Nephron (organoid): ENCODE data around the gene BHMT2.

Experiments used
- H3K27ac Mint-ChIP-seq, 3 experiments: 2 replicates each; pipeline ENCODE4 v1.8.0; 2020; ENCODE audit warnings: mixed read lengths in 3 of 3, mild to moderate bottlenecking in 2 of 3, moderate library complexity in 1 of 3
- H3K27me3 Mint-ChIP-seq: 2 replicates; pipeline ENCODE4 v1.8.0; 2021; ENCODE audit warnings: low read depth, mild to moderate bottlenecking, moderate library complexity, mixed read lengths
- H3K36me3 Mint-ChIP-seq: 2 replicates; pipeline ENCODE4 v1.8.0; 2020; ENCODE audit warnings: low read depth, mixed read lengths
- H3K4me1 Mint-ChIP-seq: 2 replicates; pipeline ENCODE4 v1.8.0; 2020; ENCODE audit warnings: mixed read lengths
- H3K4me3 Mint-ChIP-seq, 3 experiments: 2 replicates each; pipeline ENCODE4 v1.8.0; 2020; ENCODE audit warnings: mild to moderate bottlenecking in 3 of 3, mixed read lengths in 3 of 3, moderate library complexity in 2 of 3
- H3K9me3 Mint-ChIP-seq: 2 replicates; pipeline ENCODE4 v1.8.0; 2020; ENCODE audit warnings: mixed read lengths
- TF ChIP-seq, protein P1 (sequence below), 3 experiments: fragments of 200-600 bp; sonication (generic); IDR thresholded peaks; one replicate each; pipeline ENCODE4 v1.5.0; 2021; ENCODE audit warnings: antibody characterized with exemption in 3 of 3; ENCODE audit not compliant: unreplicated experiment in 3 of 3

BHMT2 gene, protein sequence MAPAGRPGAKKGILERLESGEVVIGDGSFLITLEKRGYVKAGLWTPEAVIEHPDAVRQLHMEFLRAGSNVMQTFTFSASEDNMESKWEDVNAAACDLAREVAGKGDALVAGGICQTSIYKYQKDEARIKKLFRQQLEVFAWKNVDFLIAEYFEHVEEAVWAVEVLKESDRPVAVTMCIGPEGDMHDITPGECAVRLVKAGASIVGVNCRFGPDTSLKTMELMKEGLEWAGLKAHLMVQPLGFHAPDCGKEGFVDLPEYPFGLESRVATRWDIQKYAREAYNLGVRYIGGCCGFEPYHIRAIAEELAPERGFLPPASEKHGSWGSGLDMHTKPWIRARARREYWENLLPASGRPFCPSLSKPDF

DNA sequence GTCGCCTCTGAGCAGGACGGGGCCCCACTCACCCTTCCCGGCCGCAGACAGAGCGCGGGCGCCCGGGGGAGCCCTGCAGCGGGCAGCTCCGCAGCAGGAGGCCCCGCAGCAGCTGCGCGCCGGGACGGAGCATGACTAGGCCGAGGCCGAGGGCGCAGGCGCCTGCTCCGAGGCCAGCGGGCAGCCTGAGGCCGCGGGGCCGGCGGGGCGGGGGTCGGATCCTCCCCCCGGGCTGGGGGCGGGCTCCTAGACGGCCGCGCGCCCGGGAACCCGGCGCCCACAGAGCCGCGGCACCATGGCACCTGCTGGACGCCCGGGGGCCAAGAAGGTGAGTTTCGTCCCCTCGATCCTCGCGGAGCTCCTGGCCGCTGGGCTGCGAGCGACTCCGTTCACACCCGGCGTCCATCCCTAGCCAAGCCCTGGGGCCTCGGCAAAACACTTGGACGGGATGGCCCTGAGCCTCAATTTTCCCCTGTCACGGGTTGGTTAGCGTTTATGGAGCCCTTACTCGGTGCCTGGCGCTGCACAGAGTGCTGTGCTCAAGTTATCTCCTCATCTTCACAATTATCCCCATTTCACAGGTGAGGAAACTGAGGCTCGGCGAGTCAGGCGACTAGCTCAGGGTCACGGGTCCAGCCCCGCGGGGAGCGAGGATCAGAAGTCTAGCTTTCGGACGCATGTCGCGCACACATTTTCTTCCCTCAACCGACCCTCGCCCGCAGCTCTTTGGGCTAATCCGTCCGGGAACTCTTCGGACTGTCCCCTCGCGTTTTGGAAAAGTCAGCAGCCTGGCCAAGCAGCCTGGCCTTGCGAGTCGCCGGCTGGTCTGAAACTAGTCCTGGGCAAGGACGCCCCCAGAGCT is at the start of gene BHMT2, which contains the start of gene DMGDH:
Gene BHMT2, plus strand, starts transcription at position 280 of the 862 bp plus-strand sequence. Its CDS starts 16 bp downstream, at position 296.
Gene DMGDH, minus strand, starts transcription at position 187 of the 862 bp plus-strand sequence. Its CDS starts 54 bp downstream, at position 133.
- Mint-ChIP-seq H3K4me3 (no peak within 1 kb of the TSS), H3K4me1 (no peaks in the 10 kb centered on the region), H3K27ac (no peak within 1 kb of the TSS), H3K9me3 (peaks cover 11% of the 10 kb centered on the region), H3K27me3 (no peaks in the 10 kb centered on the region), H3K36me3 (peaks cover 3% of the 10 kb centered on the region)
- TF ChIP-seq, protein P1, sequence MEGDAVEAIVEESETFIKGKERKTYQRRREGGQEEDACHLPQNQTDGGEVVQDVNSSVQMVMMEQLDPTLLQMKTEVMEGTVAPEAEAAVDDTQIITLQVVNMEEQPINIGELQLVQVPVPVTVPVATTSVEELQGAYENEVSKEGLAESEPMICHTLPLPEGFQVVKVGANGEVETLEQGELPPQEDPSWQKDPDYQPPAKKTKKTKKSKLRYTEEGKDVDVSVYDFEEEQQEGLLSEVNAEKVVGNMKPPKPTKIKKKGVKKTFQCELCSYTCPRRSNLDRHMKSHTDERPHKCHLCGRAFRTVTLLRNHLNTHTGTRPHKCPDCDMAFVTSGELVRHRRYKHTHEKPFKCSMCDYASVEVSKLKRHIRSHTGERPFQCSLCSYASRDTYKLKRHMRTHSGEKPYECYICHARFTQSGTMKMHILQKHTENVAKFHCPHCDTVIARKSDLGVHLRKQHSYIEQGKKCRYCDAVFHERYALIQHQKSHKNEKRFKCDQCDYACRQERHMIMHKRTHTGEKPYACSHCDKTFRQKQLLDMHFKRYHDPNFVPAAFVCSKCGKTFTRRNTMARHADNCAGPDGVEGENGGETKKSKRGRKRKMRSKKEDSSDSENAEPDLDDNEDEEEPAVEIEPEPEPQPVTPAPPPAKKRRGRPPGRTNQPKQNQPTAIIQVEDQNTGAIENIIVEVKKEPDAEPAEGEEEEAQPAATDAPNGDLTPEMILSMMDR (IDR thresholded peaks at IDR 0.05; ENCODE audit: unreplicated experiment in 3 of 3): no peak

DNA sequence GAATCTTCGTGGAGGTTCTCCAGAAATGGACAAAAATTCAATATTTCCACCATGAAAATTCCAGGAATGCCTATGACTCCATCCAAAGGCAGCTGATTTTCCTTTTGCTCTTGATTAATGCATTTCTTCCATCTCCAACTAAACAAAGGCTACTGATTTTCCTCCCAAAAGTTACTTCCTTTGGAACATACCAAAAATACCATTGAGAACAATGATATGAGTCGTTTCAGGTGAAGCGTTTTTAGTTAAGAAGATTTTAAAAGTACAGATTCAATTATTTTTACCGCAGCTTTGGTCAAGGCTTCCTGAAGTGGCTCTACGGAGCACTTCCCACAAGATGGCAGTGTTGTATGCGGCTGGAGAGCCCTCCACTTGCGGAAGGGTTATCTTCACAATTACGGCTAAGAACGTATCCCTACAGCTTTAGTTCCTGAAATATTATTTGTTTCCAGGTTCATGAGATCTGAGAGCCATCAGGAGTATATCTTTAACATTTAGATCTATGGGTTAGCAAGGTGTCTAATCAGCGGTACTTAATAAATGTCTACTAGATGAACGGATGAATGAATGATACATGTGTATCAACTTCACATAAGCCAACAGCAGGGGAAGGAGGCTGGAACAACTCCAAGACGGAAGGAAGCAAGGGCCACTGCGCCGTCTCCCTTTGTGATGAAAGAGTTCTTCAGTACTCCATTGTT is 48.6 kb upstream of the BHMT2 start:
- TF ChIP-seq, protein P1 (IDR thresholded peaks at IDR 0.05; ENCODE audit: unreplicated experiment in 3 of 3): peak; percentile 86 to 94 (median 90)
- Mint-ChIP-seq H3K9me3 (no peaks in the 10 kb centered on the region), H3K27ac (peak overlapping the region in 1 of 3 experiments; percentile 49), H3K4me3 (peak overlapping the region; percentile 20 to 39 (median 36)), H3K27me3 (peaks cover 30% of the 10 kb centered on the region), H3K36me3 (no peaks in the 10 kb centered on the region), H3K4me1 (peaks cover 26% of the 10 kb centered on the region)

DNA sequence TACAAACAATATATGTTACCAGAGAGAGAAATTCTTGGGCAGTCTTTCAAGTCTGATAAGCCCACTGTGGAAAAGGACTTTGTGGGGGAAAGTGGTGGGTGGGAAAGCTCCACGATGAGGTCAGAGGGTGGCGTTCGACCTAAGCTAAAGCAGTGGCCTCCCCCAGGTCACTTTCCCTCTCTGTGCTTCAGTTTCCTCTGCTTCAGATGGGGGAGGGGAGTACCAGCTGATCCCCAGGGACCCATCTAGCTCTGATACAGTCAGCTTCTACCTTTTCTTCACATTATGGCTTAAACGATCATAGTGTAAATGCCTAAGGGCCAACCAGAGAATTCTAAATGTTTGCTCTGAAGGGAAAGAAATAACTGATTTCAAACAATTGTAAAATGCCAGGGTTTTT is 47.8 kb upstream of the BHMT2 start:
- Mint-ChIP-seq H3K4me3 (no peak overlapping the region), H3K27ac (no peak overlapping the region), H3K36me3 (no peaks in the 10 kb centered on the region), H3K4me1 (peaks cover 32% of the 10 kb centered on the region), H3K9me3 (no peaks in the 10 kb centered on the region), H3K27me3 (peaks cover 30% of the 10 kb centered on the region)
- TF ChIP-seq, protein P1 (IDR thresholded peaks at IDR 0.05; ENCODE audit: unreplicated experiment in 3 of 3): no peak

- Mint-ChIP-seq H3K36me3 (no peaks in the 10 kb centered on the region), H3K4me3 (no peak overlapping the region), H3K9me3 (no peaks in the 10 kb centered on the region), H3K4me1 (peaks cover 32% of the 10 kb centered on the region), H3K27me3 (peaks cover 35% of the 10 kb centered on the region), H3K27ac (no peak overlapping the region)
- TF ChIP-seq, protein P1 (IDR thresholded peaks at IDR 0.05; ENCODE audit: unreplicated experiment in 3 of 3): no peak
Measured at GRCh38 chr5:79022771-79023170, 46.8 kb upstream of the BHMT2 start.

- peaks cover 35% of the 10 kb centered on the region for H3K27me3 Mint-ChIP-seq
- H3K4me3 Mint-ChIP-seq: no peak overlapping the region
Measured at GRCh38 chr5:79023348-79023747, 46.2 kb upstream of the BHMT2 start.

More at GRCh38 chr5:79023348-79023747, 46.2 kb upstream of the BHMT2 start:
- TF ChIP-seq, protein P1 (IDR thresholded peaks at IDR 0.05; ENCODE audit: unreplicated experiment in 3 of 3): no peak
- no peaks in the 10 kb centered on the region for H3K9me3 Mint-ChIP-seq
- no peak overlapping the region for H3K27ac Mint-ChIP-seq
- H3K4me1 Mint-ChIP-seq: peaks cover 32% of the 10 kb centered on the region
- H3K36me3 Mint-ChIP-seq: no peaks in the 10 kb centered on the region
